ENCODE data around the gene KIF26B.
A peak's percentile ranks its signal among the peaks of the same experiment; 100 is the strongest.

The KIF26B gene

GRCh38 chr1:245168086-245168485 lies 13.3 kb downstream of the KIF26B start:
- intact Hi-C loops (cut with DNase I), result no loop called here
- DNase-seq, result peak in 2 of 10 donors; percentile 13 to 82

- intact Hi-C loops (cut with DNase I), result no loop called here
- DNase-seq, result peak in 1 of 10 donors; percentile 46
These were observed 14.1 kb downstream of the KIF26B start for GRCh38 chr1:245168906-245169305.

GRCh38 chr1:245169376-245169775 lies 14.6 kb downstream of the KIF26B start:
- intact Hi-C loops (cut with DNase I), result no loop called here

GRCh38 chr1:245172026-245172425 lies 17.2 kb downstream of the KIF26B start:
- no peak for DNase-seq
- intact Hi-C loops (cut with DNase I), result no loop called here

More at GRCh38 chr1:245169376-245169775, 14.6 kb downstream of the KIF26B start:
- no peak for DNase-seq

GRCh38 chr1:245172829-245173228 lies 18.0 kb downstream of the KIF26B start:
- intact Hi-C loops (cut with DNase I), result no loop called here
- DNase-seq, result no peak

- intact Hi-C loops (cut with DNase I), result no loop called here
- peak in 1 of 10 donors; percentile 73 for DNase-seq
These were observed 18.8 kb downstream of the KIF26B start for GRCh38 chr1:245173446-245174211.

- intact Hi-C loops (cut with DNase I), result no loop called here
These were observed 22.5 kb downstream of the KIF26B start for GRCh38 chr1:245177071-245177900.

GRCh38 chr1:245179706-245180105 lies 24.9 kb downstream of the KIF26B start:
- intact Hi-C loops (cut with DNase I), result no loop called here
- DNase-seq, result no peak

More at GRCh38 chr1:245177071-245177900, 22.5 kb downstream of the KIF26B start:
- no peak for DNase-seq

- no peak for DNase-seq
- intact Hi-C loops (cut with DNase I), result no loop called here
These were observed 25.8 kb downstream of the KIF26B start for GRCh38 chr1:245180496-245181157.

- intact Hi-C loops (cut with DNase I), result no loop called here
- DNase-seq, result no peak
These were observed 26.4 kb downstream of the KIF26B start for GRCh38 chr1:245181158-245181517.

- intact Hi-C loops (cut with DNase I), result no loop called here
- no peak for DNase-seq
These were observed 27.2 kb downstream of the KIF26B start for GRCh38 chr1:245182028-245182427.

- intact Hi-C loops (cut with DNase I), result no loop called here
- DNase-seq, result no peak
These were observed 28.6 kb downstream of the KIF26B start for GRCh38 chr1:245183429-245183828.

- intact Hi-C loops (cut with DNase I), result no loop called here
- DNase-seq, result no peak
These were observed 30.0 kb downstream of the KIF26B start for GRCh38 chr1:245184779-245185178.

- intact Hi-C loops (cut with DNase I), result no loop called here
- DNase-seq, result no peak
These were observed 33.6 kb downstream of the KIF26B start for GRCh38 chr1:245188403-245188802.

- peak in 1 of 10 donors; percentile 55 for DNase-seq
- intact Hi-C loops (cut with DNase I), result no loop called here
These were observed 40.6 kb downstream of the KIF26B start for GRCh38 chr1:245195398-245195797.

GRCh38 chr1:245197121-245197520 lies 42.3 kb downstream of the KIF26B start:
- intact Hi-C loops (cut with DNase I), result no loop called here
- DNase-seq, result peak in 1 of 10 donors; percentile 18

- peak in 1 of 10 donors; percentile 24 for DNase-seq
- intact Hi-C loops (cut with DNase I), result no loop called here
These were observed 43.2 kb downstream of the KIF26B start for GRCh38 chr1:245197911-245198379.

GRCh38 chr1:245198748-245199516 lies 44.1 kb downstream of the KIF26B start:
- no peak for DNase-seq
- intact Hi-C loops (cut with DNase I), result no loop called here

GRCh38 chr1:245200146-245200545 lies 45.4 kb downstream of the KIF26B start:
- no peak for DNase-seq
- intact Hi-C loops (cut with DNase I), result no loop called here

- no peak for DNase-seq
- intact Hi-C loops (cut with DNase I), result no loop called here
These were observed 46.4 kb downstream of the KIF26B start for GRCh38 chr1:245201201-245201600.

Data from posterior cingulate gyrus (tissue), 11 donors.